Cerebellar cortex (tissue), 1 donor: ENCODE measurements around the gene CRYBA4.

ENCODE experiments used
- DNase-seq: peaks from one replicate; pipeline ENCODE4 v3.0.0-alpha.2; 2015; ENCODE audit warnings: low spot score

Gene CRYBA4

GRCh38 chr22:26660961-26661578, 39.3 kb downstream of the CRYBA4 start:
- no peak for DNase-seq

- DNase-seq = no peak
Measured at GRCh38 chr22:26662160-26662559, 40.4 kb downstream of the CRYBA4 start.

GRCh38 chr22:26663374-26663923, 41.7 kb downstream of the CRYBA4 start:
- no peak for DNase-seq

GRCh38 chr22:26665813-26666231, 44.1 kb downstream of the CRYBA4 start:
- no peak for DNase-seq

GRCh38 chr22:26667140-26667539, 45.4 kb downstream of the CRYBA4 start:
- no peak for DNase-seq

- DNase-seq = peak; percentile 49
Measured at GRCh38 chr22:26669060-26669481, 47.3 kb downstream of the CRYBA4 start.

- no peak for DNase-seq
Measured at GRCh38 chr22:26670459-26670858, 48.7 kb downstream of the CRYBA4 start.

GRCh38 chr22:26671317-26672059, 49.7 kb downstream of the CRYBA4 start:
- DNase-seq = no peak

- DNase-seq = no peak
Measured at GRCh38 chr22:26672060-26672471, 50.3 kb downstream of the CRYBA4 start.

GRCh38 chr22:26672590-26673468, 51.1 kb downstream of the CRYBA4 start:
- DNase-seq = peak; percentile 97

GRCh38 chr22:26673486-26673885, 51.7 kb downstream of the CRYBA4 start:
- DNase-seq = no peak

GRCh38 chr22:26674211-26675190, 52.7 kb downstream of the CRYBA4 start:
- DNase-seq = no peak

GRCh38 chr22:26675687-26676268, 54.0 kb downstream of the CRYBA4 start:
- DNase-seq = no peak

GRCh38 chr22:26677217-26677616, 55.5 kb downstream of the CRYBA4 start:
- no peak for DNase-seq

GRCh38 chr22:26679003-26679629, 57.4 kb downstream of the CRYBA4 start:
- DNase-seq = peak; percentile 73
